A549 (cell line): Measurements from ENCODE around the gene KPNA6. TPM values are rescaled to one million over a fixed set of nuclear protein-coding genes. Genes with fewer than 3 reads are reported as not detected.

Experiments used
- ATAC-seq, 2 experiments: fragments of 200-7000 bp in 1 of 2; fragments of >200 bp in 1 of 2; cut with Nextera tagmentation in 1 of 2; cut with Tn5 transposase in 1 of 2; 3 replicates each; pipeline versions ENCODE4 v1.8.0 to v1.9.1; 2018 to 2020; ENCODE audit warnings: mild to moderate bottlenecking in 1 of 2, moderate library complexity in 1 of 2
- CTCF ChIA-PET: fragments of 300-600 bp; sonication (Branson Sonifier 250); formaldehyde crosslinking; extraction: SDS; loops from one replicate; lab custom pipeline; 2021; ENCODE audit warnings: antibody characterized with exemption, inconsistent platforms; lab: Yijun Ruan, JAX
- POLR2A ChIA-PET: fragments of 350-600 bp; formaldehyde crosslinking; extraction: SDS; loops from one replicate; lab custom pipeline; 2021; ENCODE audit warnings: antibody characterized with exemption, inconsistent platforms; lab: Yijun Ruan, JAX
- DNase-seq, 2 experiments: peaks; one replicate each; pipeline versions ENCODE4 v3.0.0 to v3.0.0-alpha.2; 2011 to 2016; ENCODE audit warnings: low read depth in 1 of 2, low spot score in 1 of 2
- FAIRE-seq: peaks from 2 replicates; lab custom pipeline; 2011; peaks lifted over from hg19 to GRCh38; lab: Jason Lieb, UNC
- H3K27ac ChIP-seq, 2 experiments: fragments of >200 bp; sonication (Bioruptor Twin); formaldehyde crosslinking; 3 replicates each; pipeline ENCODE4 v1.5.1; 2016 to 2017
- H3K4me1 ChIP-seq: fragments of >200 bp; sonication (Bioruptor Twin); formaldehyde crosslinking; 3 replicates; pipeline ENCODE4 v1.6.1; 2016
- H3K4me2 ChIP-seq: fragments of >200 bp; sonication (Bioruptor Twin); formaldehyde crosslinking; 3 replicates; pipeline ENCODE4 v1.6.1; 2016
- H3K4me3 ChIP-seq: fragments of >200 bp; sonication (Bioruptor Twin); formaldehyde crosslinking; 3 replicates; pipeline ENCODE4 v1.5.1; 2016
- H3K9me3 ChIP-seq: fragments of >200 bp; sonication (Bioruptor Twin); formaldehyde crosslinking; 3 replicates; pipeline ENCODE4 v1.6.1; 2016
- CBX2 ChIP-seq: fragments of 200-600 bp; sonication (generic); IDR thresholded peaks from 2 replicates; pipeline ENCODE4 v1.6.1; 2016; ENCODE audit warnings: low read depth, mild to moderate bottlenecking, borderline replicate concordance
- CHD2 ChIP-seq: fragments of 150-350 bp; IDR thresholded peaks from 2 replicates; pipeline ENCODE4 v1.6.1; 2014; ENCODE audit warnings: low read length; ENCODE audit not compliant: partially characterized antibody
- EHMT2 ChIP-seq: fragments of 200-600 bp; sonication (generic); IDR thresholded peaks from 2 replicates; pipeline ENCODE4 v1.6.1; 2016; ENCODE audit warnings: antibody characterized with exemption, low read depth, mild to moderate bottlenecking, moderate library complexity
- ELK1 ChIP-seq: fragments of 150-350 bp; IDR thresholded peaks from 2 replicates; pipeline ENCODE4 v1.6.1; 2014; ENCODE audit warnings: low read depth, mild to moderate bottlenecking, low read length
- FOXS1 ChIP-seq: fragments of 250-450 bp; sonication (Bioruptor Pico); IDR thresholded peaks from 2 replicates; pipeline ENCODE4 v1.5.0; 2020; ENCODE audit warnings: mild to moderate bottlenecking, moderate library complexity
- HDAC2 ChIP-seq: fragments of 200-600 bp; sonication (generic); IDR thresholded peaks from 2 replicates; pipeline ENCODE4 v1.6.1; 2016
- HOXB13 ChIP-seq: fragments of 250-450 bp; sonication (Bioruptor Pico); IDR thresholded peaks from 2 replicates; pipeline ENCODE4 v1.5.0; 2020; ENCODE audit warnings: low read depth, mild to moderate bottlenecking, moderate library complexity
- JUNB ChIP-seq: fragments of >200 bp; sonication (Bioruptor Twin); formaldehyde crosslinking; IDR thresholded peaks from 2 replicates; pipeline ENCODE4 v1.6.1; 2016
- MYC ChIP-seq: IDR thresholded peaks from 2 replicates; pipeline ENCODE4 v1.6.1; 2012; ENCODE audit warnings: mild to moderate bottlenecking, inconsistent platforms, low read length, improper control_type of control experiment, borderline replicate concordance
- NFE2L2 ChIP-seq: fragments of 150-350 bp; conservative IDR thresholded peaks from 2 replicates; pipeline ENCODE4 v1.6.1; 2014; ENCODE audit warnings: low read length
- POLR2A ChIP-seq: IDR thresholded peaks from 2 replicates; pipeline ENCODE4 v1.6.1; 2012; ENCODE audit warnings: mild to moderate bottlenecking, low read length
- RARB ChIP-seq: fragments of 250-450 bp; sonication (Bioruptor Pico); IDR thresholded peaks from 2 replicates; pipeline ENCODE4 v1.8.0; 2021; ENCODE audit warnings: mild to moderate bottlenecking, moderate library complexity
- RCOR1 ChIP-seq: fragments of 150-350 bp; IDR thresholded peaks from 2 replicates; pipeline ENCODE4 v1.6.1; 2014; ENCODE audit warnings: antibody characterized with exemption, low read length, low read depth
- SMC3 ChIP-seq: fragments of >200 bp; sonication (Bioruptor Twin); formaldehyde crosslinking; IDR thresholded peaks from 3 replicates; pipeline ENCODE4 v1.6.1; 2018; ENCODE audit warnings: inconsistent platforms
- USF2 ChIP-seq: fragments of 450-650 bp; IDR thresholded peaks from 2 replicates; pipeline ENCODE4 v1.6.1; 2014; ENCODE audit warnings: antibody characterized with exemption
- WGBS: methylation state at CpG from one replicate; pipeline ENCODE4 v1.1.6; 2017; ENCODE audit errors: missing lambda C conversion rate; 5-methylcytosine and 5-hydroxymethylcytosine counted together
- polyA plus RNA-seq, 4 experiments: library from polyadenylated mRNA; depleted of rRNA in 3 of 4; stranded (reverse); fragments of >200 nt; fragmentation: RNase III in 1 of 4; extraction: RNeasy Plus Mini Kit Qiagen cat#74134 plus additional on column Dnase treatment in 1 of 4; gene quantifications; 2 replicates in 3 of 4; 3 replicates in 1 of 4; pipeline ENCODE4 v1.2.3, GENCODE V29; 2011 to 2017
- TF ChIP-seq, protein P1 (sequence below): fragments of 200-600 bp; sonication (generic); IDR thresholded peaks from 2 replicates; pipeline ENCODE4 v1.6.1; 2016; ENCODE audit warnings: antibody characterized with exemption, mild to moderate bottlenecking, moderate library complexity

The KPNA6 gene
- polyA plus RNA-seq, 2 of the 4 experiments (the other 2 are of a cell fraction): 15.9 to 24.3 TPM

- TF ChIP-seq, protein P1, sequence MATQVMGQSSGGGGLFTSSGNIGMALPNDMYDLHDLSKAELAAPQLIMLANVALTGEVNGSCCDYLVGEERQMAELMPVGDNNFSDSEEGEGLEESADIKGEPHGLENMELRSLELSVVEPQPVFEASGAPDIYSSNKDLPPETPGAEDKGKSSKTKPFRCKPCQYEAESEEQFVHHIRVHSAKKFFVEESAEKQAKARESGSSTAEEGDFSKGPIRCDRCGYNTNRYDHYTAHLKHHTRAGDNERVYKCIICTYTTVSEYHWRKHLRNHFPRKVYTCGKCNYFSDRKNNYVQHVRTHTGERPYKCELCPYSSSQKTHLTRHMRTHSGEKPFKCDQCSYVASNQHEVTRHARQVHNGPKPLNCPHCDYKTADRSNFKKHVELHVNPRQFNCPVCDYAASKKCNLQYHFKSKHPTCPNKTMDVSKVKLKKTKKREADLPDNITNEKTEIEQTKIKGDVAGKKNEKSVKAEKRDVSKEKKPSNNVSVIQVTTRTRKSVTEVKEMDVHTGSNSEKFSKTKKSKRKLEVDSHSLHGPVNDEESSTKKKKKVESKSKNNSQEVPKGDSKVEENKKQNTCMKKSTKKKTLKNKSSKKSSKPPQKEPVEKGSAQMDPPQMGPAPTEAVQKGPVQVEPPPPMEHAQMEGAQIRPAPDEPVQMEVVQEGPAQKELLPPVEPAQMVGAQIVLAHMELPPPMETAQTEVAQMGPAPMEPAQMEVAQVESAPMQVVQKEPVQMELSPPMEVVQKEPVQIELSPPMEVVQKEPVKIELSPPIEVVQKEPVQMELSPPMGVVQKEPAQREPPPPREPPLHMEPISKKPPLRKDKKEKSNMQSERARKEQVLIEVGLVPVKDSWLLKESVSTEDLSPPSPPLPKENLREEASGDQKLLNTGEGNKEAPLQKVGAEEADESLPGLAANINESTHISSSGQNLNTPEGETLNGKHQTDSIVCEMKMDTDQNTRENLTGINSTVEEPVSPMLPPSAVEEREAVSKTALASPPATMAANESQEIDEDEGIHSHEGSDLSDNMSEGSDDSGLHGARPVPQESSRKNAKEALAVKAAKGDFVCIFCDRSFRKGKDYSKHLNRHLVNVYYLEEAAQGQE: no peak
- TF ChIP-seq SMC3 (no peak), JUNB (no peak), HOXB13 (CRISPR knock-in tag) (no peak), FOXS1 (no peak), EHMT2 (no peak), RARB (CRISPR knock-in tag) (no peak)
Measured at GRCh38 chr1:32091176-32091575, 16.7 kb upstream of the KPNA6 start (continued).

- POLR2A ChIA-PET: no interaction called here
- DNase-seq (no peak), FAIRE-seq (no peak)
- no peak overlapping the region for H3K27ac ChIP-seq
- no peaks in the 10 kb centered on the region for H3K9me3 ChIP-seq
- CTCF ChIA-PET: interaction anchor here (0.6 to 1.6 kb wide), 2 partner anchors 17 to 59 kb away, joined by 3 read pairs; no protein-coding TSS in a partner anchor
- no peak overlapping the region for H3K4me3 ChIP-seq
- no peak overlapping the region for H3K4me2 ChIP-seq
- 90% methylated on average over 3 of the region's 15 CpGs for WGBS
- TF ChIP-seq JUNB (no peak), USF2 (no peak), EHMT2 (no peak), HOXB13 (CRISPR knock-in tag) (no peak), HDAC2 (no peak), SMC3 (no peak), CBX2 (no peak), NFE2L2 (no peak), POLR2A (no peak), MYC (no peak), ELK1 (no peak), RCOR1 (no peak), CHD2 (no peak), FOXS1 (no peak)
- TF ChIP-seq, protein P1: no peak
- TF ChIP-seq, all 56 proteins: peak for 0
- ATAC-seq: no peak
- H3K4me1 ChIP-seq: no peaks in the 10 kb centered on the region
Measured at GRCh38 chr1:32091591-32091990, 16.3 kb upstream of the KPNA6 start.
